GM18873 (cell line): ENCODE data around the gene EXPH5.
"Not testable (repeated sequence)": the region's sequence is repeated elsewhere in the genome, so short reads cannot be mapped to it uniquely, and the experiment has no call there.

ENCODE experiments used
- ATAC-seq: cut with Tn5 transposase; IDR thresholded peaks from one replicate; pipeline ENCODE4 v1.9.1; 2021; ENCODE audit warnings: mild to moderate bottlenecking, moderate library complexity, moderate number of reproducible peaks; ENCODE audit not compliant: unreplicated experiment, low FRiP score

EXPH5 gene

DNA sequence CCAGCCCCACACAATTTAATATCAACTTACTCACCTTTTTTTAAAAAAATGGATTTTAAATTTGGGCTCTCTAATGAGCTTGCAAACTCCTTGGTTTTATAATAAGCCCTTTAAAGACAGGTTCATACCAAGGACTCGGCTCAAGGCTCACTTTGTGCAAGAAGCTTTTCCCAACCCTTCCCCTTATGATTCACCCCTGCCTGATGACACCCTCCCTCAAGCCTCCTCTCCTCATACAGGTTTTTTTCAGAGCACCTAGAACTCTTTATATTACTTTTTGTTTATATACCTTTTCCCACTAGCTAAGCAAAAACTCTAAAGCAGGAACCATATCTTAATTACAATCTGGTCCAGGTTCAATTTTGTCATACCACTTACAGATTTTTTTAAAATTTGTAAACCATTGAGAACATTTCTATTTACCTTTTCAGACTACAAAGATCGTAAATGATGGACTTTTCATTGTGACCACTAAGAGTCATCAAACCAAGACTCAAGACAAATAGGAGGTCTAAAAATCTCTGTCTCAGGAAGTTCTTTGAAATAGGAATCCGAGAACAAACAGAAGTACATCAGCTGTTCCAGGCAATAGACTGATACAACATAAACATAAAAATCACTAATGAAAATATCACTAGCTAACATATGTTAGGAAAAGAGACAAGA lies 13.1 kb upstream of the EXPH5 start:
- no peak for ATAC-seq

DNA sequence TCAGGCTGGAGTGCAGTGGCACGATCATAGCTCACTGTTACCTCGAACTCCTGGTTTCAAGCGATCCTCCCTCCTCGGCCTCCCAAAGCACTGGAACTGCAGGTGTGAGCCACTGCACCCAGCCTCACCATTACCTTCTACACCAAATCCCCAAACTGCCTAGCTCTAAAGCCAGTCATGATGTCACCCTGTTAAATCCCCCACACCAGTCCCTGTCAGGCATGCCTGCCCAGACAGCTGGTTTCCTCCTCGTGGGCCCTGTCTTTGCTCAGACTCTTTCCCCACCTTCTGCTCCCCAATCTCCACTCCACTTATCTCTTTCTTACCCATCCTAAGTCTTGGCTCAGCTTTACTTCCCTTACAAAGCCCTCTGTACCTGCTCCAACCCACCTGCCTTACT lies 12.5 kb upstream of the EXPH5 start:
- no peak for ATAC-seq

DNA sequence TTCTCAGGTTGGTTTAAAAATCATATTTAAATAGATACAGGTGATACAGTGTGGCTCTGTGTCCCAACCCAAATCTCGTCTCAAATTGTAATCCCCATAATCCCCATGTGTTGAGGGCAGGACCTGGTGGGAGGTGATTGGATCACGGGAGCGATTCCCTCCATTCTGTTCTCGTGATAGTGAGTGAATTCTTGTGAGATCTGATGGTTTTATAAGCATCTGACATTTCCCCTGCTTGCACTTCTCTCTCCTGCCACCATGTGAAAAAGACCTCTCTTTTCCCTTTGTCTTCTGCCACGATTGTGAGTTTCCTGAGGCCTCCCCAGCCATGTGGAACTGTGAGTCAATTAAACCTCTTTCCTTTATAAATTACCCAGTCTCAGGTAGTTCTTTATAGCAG lies 9.2 kb upstream of the EXPH5 start:
- ATAC-seq = not testable (repeated sequence)

DNA sequence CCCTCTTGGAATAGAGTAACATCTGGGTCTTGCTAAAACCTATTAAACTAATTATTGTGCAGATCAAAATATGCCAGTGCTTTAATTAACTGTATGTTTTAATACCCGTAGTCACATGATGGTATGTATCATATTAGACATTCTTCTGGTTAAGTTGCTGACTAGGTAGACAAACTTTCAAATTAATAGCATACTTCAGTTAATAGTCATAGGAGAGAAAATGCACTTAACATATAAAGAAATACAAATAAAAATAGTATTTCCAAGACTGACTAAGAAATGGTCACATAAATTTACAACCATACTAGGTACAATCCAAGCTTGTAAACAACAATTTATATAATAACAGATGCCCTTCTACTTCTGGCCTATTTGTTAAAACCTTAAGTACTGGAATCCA lies 7.6 kb upstream of the EXPH5 start:
- no peak for ATAC-seq

DNA sequence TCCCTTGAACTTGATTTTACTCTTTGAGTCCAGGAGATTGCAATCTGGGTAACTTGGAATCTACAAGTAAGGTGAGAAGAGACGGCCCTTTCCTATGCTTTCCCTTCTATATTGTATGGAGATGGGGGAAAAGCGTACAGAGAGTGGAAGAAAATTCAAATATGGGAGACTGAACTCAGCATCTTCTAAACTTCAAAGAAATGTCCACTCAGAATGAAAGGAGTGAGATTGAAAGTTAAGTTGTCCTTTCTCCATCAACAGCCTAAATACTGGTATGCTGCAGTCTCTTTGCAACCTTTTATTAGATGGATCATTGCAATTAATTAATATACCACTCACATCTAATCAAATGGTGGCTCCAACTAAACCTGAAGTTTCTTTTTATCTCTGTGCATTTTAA lies 6.4 kb upstream of the EXPH5 start:
- no peak for ATAC-seq

DNA sequence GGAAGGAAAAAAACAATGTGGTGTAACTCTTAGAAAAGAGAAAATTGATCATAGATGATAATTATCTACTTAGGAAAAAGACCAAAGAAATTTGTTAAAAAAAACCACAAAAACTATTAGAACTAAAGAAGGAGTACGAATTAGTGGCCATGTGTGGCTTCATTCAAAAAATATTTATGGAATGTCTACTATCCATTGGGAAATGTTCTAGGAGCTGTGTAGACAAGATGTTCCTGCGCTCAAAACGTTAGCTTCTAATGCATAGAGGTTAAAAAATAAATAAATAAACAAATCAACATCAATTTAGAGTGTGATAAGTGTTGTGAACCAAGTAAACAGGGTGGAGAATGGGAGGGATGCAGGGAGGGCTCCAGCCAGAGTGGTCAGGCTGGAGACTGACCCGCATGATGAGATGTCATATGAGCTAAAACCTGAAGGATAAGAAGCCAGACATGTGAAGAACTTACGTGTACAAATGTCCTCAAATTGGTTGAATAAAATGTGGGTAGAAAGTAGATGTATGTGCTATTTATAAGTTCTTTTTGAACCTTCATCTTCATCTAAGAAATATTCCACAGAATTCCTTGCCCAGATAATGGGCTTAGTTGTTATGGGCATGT lies 4.3 kb upstream of the EXPH5 start:
- no peak for ATAC-seq

DNA sequence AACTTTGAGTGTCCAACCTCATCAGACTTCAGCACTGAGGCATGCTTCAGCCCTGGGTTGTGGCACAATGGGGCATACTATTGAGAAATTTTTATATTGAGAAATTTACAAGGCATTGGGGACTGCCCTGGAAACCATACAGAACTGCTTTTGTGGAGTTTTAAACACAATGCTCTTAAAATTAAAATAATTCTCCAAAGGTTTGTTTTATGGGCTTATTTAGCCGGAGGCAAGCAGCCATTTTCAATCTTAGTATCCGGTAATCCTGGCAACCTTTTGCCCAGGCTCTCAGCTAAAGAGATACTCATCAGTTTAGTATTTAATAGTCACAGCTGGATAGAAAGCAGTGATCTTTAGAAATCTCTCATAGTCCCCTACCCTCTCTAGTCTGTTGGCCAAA lies 3.1 kb upstream of the EXPH5 start:
- no peak for ATAC-seq

DNA sequence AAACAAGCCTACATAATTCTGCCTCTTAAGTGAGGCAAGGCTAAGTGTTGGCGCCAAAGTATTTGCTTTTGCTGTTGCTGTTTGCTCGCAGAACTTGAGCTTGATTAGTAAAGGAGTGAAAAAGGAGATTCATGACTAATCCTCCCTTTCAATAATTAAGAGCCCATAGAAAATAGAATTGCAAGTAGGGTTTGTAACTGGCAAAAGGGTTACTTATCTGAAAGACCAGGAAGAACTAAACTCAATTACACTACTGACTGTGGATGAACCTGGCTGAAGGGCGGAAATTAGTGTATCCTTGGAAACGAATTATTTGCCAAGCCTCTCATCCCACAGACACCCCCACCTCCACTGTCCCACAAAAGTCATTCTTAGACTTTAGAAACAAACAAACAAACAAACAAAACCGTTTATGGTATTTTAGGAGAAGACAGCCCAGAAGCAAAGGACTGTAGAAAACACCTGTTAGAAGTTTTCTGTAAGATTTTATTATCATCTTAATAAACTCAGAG lies 411 bp upstream of the EXPH5 start:
- ATAC-seq = no peak

DNA sequence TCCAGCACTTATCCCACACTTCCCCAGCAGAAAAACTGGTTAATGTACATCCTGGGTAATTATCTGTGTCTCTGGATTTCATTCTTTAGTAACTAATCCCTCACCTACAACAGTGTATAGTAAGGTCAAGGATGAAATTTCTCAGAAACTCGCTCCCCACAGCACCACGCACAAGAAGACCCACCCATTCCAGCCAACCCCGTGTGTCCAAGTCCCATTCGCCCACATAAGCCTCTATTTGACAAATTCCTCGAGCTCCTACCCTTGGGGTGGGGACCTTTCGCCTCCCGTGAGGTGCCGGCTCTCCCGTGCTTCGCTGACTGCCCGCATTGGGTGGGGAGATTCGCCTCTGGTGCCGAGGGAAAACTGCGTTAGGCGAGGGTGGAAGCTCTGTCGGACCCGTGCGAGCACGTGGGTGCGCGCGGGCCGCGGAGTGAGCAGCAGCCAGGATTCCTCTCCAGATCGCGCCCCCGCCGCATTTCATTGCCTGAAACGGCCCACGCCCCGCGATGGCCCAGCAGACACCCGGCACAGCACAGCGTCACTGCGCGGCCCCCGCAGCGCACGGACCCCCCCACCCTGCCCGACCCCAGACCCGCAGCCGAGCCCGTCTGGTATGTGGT lies 866 bp downstream of the EXPH5 start:
- ATAC-seq = no peak

DNA sequence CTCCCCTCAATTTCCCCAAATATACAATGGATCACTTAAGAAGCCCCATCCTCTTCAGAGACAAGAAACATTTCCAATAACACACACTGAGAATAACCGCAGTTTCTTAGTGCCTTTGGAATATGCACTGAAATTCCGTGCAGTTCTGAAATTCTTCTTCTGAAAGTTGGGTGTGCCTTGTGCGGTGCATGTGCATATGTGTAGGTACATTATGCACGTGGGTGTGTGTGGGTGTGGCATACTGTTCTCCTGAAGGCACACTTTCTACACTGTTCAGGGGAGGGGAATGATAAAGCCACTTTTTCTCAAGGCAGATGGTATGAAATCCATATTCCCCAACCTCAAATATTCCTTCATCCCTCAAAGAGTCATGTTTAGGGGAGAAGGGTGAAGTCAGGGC lies 1.7 kb downstream of the EXPH5 start:
- ATAC-seq = no peak

DNA sequence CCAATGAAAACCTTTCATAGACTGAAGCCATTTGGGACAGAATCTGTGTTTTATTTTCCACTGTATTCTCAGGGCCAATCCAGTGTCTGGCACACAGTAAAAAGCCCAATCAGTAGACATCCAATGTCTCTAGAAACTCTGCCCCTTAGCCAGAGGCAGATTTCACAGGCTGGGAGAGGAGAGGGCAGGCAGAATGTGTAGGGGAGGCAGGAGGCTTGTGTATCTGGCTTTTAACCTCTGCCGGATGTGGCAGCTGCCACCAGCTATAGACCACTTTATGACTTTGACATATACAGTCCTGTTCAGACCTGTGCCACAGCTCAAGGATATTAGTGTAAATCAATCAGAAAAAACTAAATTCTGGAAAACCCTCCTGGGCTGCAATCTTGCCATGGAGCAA lies 4.4 kb downstream of the EXPH5 start:
- no peak for ATAC-seq

DNA sequence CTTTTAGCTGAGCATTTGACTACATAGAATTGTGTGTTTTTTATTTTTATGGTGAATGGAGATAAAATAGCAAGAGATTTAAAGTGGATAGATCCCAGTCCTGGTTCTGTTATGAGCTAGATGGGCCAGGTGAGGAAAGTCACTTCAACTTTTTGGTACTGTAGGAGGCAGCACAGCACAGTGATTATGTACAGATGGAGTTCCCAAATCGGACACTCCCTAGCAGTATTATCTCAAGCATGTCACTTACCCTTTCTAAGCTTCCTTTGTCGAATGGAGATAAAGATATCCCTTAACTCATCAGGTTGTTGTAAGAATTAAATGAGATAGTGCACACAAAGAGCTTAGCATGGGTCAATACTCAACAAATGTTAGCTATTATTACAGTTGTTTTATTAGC lies 5.3 kb downstream of the EXPH5 start:
- no peak for ATAC-seq

DNA sequence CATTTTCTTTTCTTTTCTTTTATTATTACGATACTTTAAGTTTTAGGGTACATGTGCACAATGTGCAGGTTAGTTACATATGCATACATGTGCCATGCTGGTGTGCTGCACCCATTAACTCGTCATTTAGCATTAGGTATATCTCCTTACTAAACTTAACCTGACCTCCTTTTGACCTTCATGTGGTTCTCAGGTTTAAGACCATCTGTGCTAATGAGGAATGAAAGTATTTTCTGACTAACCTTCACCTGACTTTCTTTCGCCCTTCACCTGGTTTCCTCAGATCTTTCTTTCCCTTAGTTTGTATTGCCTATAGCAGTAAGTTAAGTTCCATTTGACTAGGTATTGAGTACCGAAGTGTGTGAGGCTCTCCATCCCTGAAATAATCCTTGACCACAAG lies 6.5 kb downstream of the EXPH5 start:
- no peak for ATAC-seq

DNA sequence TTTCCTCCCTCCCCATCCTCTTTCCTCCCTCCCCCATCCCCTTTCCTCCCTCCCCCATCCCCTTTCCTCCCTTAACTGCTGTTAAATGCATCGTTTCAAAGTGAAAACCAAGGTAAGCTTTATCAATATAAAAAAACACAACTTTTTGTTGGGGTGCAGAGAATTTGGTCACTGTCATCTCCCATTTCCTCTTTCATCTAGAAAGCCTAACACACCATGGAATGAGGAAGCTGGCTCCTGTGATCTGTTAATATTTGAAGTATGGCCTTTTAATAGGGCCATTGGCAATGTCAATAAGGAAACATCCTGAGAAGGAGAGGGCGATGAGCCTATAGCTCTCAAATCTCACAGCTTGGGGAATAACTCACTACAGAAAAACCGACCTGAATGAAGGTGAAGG lies 7.0 kb downstream of the EXPH5 start:
- ATAC-seq = no peak

DNA sequence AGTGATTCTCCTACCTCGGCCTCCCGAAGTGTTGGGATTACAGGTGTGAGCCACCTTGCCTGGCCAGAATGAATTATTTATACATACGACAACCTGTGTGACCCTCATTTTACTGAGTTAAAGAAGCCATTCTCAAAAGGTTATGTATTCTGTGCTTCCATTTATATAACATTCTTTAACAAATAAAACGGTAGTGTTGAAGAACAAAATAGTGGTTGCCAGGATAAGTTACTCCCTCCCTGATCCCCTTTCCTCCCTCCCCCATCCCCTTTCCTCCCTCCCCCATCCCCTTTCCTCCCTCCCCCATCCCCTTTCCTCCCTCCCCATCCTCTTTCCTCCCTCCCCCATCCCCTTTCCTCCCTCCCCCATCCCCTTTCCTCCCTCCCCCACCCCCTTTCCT lies 7.4 kb downstream of the EXPH5 start:
- not testable (repeated sequence) for ATAC-seq

DNA sequence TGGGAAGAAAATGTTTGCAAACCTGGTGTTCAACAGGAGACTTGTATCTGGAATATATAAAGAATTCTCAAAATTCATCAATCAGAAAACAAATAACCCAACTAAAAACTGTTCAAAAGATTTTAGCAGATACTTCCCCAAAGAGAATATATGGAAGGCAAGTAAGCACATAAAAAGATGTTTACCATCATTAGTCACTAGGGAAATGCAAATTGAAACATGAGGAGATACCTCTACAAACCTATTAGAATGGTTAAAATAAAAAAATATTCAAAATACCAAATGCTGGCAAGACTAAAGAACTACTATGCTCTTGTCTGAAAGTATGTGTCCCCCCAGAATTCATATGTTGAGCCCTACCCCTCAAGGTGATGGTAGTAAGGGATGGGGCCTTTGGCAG lies 8.6 kb downstream of the EXPH5 start:
- no peak for ATAC-seq

DNA sequence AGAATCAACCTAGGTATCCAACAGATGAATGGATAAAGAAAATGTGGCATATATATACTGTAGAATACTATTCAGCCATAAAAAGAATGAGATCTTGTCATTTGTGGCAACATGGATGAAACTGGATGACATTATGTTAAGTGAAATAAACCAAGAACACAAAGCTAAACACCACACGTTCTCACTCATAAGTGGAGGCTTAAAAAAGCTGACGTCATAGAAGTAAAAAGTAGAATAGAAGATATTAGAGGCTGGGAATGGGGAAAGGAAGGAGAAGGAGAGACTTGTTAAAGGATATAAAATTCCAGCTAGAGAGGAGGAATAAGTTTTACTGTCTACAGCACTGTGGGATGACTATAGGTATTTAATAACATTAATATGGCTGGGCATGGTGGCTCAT lies 12.9 kb downstream of the EXPH5 start:
- no peak for ATAC-seq

DNA sequence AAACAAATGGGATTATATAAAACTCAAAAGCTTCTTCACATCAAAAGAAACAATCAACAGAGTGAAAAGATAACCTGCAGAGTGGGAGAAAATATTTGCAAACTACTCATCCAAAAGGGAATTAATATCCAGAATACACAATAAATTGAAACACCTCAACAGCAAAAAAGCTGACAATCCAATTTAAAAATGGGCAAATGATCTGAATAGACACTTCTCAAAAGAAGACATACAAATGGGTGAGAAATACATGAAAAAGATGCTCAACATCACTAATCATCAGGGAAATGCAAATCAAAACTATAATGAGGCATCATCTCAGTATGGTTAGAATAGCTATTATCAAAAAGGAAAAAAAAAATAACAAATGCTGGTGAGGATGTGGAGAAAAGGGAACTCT lies 13.5 kb downstream of the EXPH5 start:
- no peak for ATAC-seq

DNA sequence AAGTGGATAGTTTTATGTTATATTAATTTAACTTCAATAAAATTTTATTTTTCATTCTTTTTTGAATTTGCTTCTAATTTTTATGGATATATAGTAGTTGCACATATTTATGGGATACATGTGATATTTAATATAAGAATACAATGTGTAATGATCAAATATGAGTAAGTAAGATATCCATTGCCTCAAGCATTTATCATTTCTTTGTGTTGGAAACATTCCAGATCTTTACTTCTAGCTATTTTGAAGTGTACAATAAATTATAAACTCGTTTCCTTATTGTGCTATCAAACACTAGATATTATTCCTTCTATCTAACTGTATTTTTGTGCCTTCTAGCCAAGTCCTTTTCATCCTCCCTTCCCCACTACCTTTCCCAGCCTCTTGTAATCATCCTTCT lies 17.0 kb downstream of the EXPH5 start:
- ATAC-seq = no peak

DNA sequence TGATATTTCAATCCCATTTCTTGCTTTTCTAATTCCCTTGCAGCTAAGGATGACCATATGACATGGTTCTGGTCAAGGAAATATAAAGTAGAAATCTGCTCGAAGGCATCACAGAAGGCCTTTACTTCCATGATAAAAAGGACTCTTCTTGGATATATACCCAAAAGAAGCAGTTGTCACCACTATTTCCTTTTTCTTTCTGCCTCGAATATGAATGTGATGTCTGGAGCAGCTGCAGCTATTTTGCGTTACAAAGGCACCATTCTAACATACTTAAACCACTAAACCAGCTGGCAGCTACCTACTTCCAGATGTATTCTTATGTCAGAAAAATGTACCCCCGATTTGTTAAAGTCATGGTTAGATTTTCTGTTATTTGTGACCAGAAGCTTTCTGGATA lies 18.9 kb downstream of the EXPH5 start:
- ATAC-seq = no peak

DNA sequence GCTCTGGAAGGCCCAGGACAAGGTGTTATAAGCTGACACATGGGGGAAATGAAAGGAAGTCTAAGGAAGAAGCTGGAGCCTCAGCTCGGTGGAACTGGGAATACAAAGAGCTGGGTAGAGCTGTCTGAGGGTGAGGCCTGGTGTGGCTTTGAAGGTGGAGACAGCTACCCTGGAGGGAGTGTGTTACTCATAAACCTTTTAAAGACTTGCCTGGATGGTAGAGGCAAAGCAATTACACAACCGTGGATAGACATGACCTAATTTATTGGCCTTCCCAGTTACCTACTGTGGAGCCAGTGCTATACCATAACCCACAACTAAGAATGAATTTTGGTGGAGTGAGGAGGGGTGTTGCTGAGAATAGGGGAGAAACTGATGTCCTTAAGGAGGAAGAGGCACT lies 22.6 kb downstream of the EXPH5 start:
- ATAC-seq = no peak

DNA sequence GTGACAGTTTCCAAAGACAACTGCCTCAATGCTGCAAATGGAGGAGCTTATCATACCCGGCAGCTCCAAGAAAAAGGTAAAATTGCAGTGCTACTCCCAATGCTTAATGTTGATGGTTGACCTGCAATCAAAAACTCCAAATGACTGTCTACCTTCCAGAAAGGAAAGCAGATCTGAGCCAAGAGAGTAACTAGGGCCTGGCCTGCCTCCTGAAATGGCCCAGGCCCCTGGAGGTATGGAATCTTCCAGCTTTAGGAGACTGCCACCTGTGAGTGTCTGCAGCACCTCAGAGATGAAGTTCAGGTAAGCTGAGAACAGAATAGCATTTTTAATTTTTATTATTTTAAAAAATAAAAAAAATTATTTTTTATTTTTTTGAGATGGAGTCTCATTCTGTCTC lies 23.7 kb downstream of the EXPH5 start:
- no peak for ATAC-seq
